HG03103 (cell line): ENCODE measurements around the gene TSPEAR.

Experiments
- ATAC-seq: cut with Tn5 transposase; IDR thresholded peaks from one replicate; pipeline ENCODE4 v1.9.1; 2021; ENCODE audit warnings: low read depth; ENCODE audit not compliant: unreplicated experiment

The TSPEAR gene

GRCh38 chr21:44462086-44462833 lies 249.1 kb downstream of the TSPEAR start:
- ATAC-seq = no peak

GRCh38 chr21:44461464-44462001 lies 249.8 kb downstream of the TSPEAR start:
- no peak for ATAC-seq

GRCh38 chr21:44461005-44461404 lies 250.4 kb downstream of the TSPEAR start:
- ATAC-seq = no peak

- no peak for ATAC-seq
Observed at GRCh38 chr21:44460441-44460755, 251.0 kb downstream of the TSPEAR start.

- ATAC-seq = no peak
Observed at GRCh38 chr21:44459712-44460440, 251.5 kb downstream of the TSPEAR start.

GRCh38 chr21:44458971-44459711 lies 252.2 kb downstream of the TSPEAR start:
- ATAC-seq = no peak

GRCh38 chr21:44456915-44457736 lies 254.2 kb downstream of the TSPEAR start:
- ATAC-seq = no peak

GRCh38 chr21:44456214-44456914 lies 255.0 kb downstream of the TSPEAR start:
- no peak for ATAC-seq

- ATAC-seq = no peak
Observed at GRCh38 chr21:44455524-44456213, 255.7 kb downstream of the TSPEAR start.

GRCh38 chr21:44454747-44455523 lies 256.4 kb downstream of the TSPEAR start, which contains the start of gene LRRC3:
TSS of gene LRRC3 (plus strand) at chr21:44455510. CDS start at chr21:44456645, 1,135 bp downstream.
- no peak for ATAC-seq

GRCh38 chr21:44454058-44454457 lies 257.3 kb downstream of the TSPEAR start:
- ATAC-seq = no peak

GRCh38 chr21:44453120-44453519 lies 258.3 kb downstream of the TSPEAR start:
- ATAC-seq = no peak

GRCh38 chr21:44450999-44451398 lies 260.4 kb downstream of the TSPEAR start:
- no peak for ATAC-seq

GRCh38 chr21:44450402-44450801 lies 261.0 kb downstream of the TSPEAR start:
- no peak for ATAC-seq

GRCh38 chr21:44449473-44450363 lies 261.7 kb downstream of the TSPEAR start:
- ATAC-seq = no peak

GRCh38 chr21:44448651-44449131 lies 262.7 kb downstream of the TSPEAR start:
- ATAC-seq = no peak
